Mammary epithelial cell (primary cell): ENCODE results near the gene CDH13.

ENCODE experiments used
- EZH2 ChIP-seq: IDR thresholded peaks from 2 replicates; pipeline ENCODE4 v1.6.1; 2012; ENCODE audit warnings: low read length, inconsistent platforms, borderline replicate concordance
- TF ChIP-seq, protein P1 (sequence below), 2 donors: IDR thresholded peaks in 1 of 2; conservative IDR thresholded peaks in 1 of 2; 2 replicates each; pipeline ENCODE4 v1.5.1; 2011 to 2012; ENCODE audit warnings: inconsistent platforms in 2 of 2, low read length in 2 of 2, mild to moderate bottlenecking in 2 of 2, control low read depth in 1 of 2, low read depth in 1 of 2; ENCODE audit not compliant: insufficient read depth in 1 of 2; ENCODE audit errors: extremely low read depth in 1 of 2

DNA sequence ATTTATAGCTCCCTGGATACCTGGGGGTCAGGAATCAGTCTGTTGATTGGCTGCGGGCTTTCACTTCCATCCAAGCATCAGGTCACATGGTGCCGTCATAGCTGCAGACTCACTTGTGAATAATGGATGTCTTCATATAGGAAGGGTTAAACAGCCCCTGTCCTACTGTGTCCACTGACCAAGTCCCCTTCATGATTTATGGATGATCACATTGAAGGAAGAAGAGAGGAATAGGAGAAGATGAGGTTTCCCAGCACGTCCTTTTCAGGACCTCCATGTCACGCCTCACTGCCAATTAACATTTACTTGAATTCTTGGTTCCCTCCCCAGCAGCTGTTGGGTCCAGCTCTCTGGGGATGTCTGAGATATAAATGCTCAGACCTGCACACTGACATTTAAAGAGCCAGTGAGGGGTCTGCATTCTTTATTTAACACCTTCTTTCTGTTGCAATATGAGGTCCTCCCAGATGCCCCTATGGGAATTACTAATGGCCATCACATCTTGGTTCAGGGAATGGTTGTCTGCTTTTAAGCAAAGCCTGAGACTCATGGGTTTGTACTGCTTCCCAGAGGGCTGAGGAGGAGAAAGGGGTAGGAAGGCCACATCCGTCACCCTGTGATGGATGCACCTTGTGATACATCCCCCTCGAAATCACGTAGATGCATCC lies 950.4 kb downstream of the CDH13 start:
- TF ChIP-seq, protein P1, sequence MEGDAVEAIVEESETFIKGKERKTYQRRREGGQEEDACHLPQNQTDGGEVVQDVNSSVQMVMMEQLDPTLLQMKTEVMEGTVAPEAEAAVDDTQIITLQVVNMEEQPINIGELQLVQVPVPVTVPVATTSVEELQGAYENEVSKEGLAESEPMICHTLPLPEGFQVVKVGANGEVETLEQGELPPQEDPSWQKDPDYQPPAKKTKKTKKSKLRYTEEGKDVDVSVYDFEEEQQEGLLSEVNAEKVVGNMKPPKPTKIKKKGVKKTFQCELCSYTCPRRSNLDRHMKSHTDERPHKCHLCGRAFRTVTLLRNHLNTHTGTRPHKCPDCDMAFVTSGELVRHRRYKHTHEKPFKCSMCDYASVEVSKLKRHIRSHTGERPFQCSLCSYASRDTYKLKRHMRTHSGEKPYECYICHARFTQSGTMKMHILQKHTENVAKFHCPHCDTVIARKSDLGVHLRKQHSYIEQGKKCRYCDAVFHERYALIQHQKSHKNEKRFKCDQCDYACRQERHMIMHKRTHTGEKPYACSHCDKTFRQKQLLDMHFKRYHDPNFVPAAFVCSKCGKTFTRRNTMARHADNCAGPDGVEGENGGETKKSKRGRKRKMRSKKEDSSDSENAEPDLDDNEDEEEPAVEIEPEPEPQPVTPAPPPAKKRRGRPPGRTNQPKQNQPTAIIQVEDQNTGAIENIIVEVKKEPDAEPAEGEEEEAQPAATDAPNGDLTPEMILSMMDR (conservative IDR thresholded peaks at IDR 0.05 in 1 of 2, IDR thresholded peaks at IDR 0.05 in 1 of 2; ENCODE audit: extremely low read depth in 1 of 2, insufficient read depth in 1 of 2, low read depth in 1 of 2, low read length in 2 of 2): no peak
- no peak for TF ChIP-seq EZH2
